Eye (tissue), 1 donor: ENCODE results near the gene DICER1.
"Not testable (repeated sequence)": the region's sequence is repeated elsewhere in the genome, so short reads cannot be mapped to it uniquely, and the experiment has no call there.

ENCODE experiments used
- DNase-seq: peaks from one replicate; pipeline ENCODE4 v3.0.0-alpha.2; 2015

DICER1 gene

GRCh38 chr14:95157327-95158189 lies at the start of gene DICER1:
Gene DICER1, minus strand, starts transcription at chr14:95157529. Its CDS starts 24,071 bp downstream, at chr14:95133458.
- peak; percentile 99 for DNase-seq

GRCh38 chr14:95206534-95206933 lies 49.2 kb upstream of the DICER1 start:
- no peak for DNase-seq

DNA sequence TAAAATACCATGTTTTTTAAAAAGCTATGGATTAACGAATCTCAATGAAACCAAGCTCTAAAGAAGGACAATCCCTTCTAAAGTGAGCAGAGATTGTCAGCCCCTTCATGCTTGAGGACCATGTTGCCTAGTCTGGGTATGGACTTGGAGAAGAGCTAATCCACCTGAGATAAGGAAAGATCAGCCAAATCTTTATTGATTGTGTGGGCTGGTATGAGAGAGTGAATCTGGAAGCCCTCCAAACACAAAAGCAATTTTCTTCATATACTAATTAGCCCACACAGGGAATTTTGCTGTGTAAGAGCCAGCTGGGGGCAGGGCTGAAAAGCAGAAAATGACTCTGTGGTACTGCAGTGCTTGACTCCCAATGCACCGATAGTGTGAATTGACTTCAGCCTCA lies 47.4 kb upstream of the DICER1 start:
- no peak for DNase-seq

DNA sequence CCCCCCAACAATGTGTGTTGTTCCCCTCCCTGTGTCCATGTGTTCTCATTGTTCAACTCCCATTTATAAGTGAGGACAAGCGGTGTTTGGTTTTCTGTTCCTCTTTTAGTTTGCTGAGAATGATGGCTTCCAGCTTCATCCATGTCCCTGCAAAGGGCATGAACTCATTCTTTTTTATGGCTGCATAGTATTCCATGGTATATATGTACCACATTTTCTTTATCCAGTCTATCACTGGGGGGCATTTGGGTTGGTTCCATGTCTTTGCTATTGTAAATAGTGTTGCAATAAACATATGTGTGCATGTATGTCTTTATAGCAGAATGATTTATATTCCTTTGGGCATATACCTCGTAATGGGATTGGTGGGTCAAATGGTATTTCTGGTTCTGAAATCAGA lies 44.4 kb upstream of the DICER1 start:
- not testable (repeated sequence) for DNase-seq

DNA sequence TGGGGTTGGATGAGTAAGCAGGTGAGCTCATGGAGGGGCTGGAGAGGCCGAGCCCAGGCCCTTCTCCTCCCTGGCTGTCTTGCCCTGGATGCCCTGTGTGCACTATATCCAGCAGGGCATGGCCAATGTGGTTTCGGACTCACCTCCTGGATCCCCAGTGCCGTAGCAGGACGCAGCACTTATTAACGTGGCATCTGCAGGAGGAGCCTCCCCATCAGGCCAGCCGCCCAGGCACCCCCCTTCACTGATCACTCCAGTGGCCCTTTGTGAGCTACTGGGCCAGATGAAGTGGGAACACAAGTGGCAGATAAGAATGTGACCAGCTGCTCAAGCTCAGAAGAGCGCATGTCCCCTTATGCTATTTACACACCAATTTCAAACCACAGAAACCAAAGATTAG lies 43.1 kb upstream of the DICER1 start:
- DNase-seq: no peak

DNA sequence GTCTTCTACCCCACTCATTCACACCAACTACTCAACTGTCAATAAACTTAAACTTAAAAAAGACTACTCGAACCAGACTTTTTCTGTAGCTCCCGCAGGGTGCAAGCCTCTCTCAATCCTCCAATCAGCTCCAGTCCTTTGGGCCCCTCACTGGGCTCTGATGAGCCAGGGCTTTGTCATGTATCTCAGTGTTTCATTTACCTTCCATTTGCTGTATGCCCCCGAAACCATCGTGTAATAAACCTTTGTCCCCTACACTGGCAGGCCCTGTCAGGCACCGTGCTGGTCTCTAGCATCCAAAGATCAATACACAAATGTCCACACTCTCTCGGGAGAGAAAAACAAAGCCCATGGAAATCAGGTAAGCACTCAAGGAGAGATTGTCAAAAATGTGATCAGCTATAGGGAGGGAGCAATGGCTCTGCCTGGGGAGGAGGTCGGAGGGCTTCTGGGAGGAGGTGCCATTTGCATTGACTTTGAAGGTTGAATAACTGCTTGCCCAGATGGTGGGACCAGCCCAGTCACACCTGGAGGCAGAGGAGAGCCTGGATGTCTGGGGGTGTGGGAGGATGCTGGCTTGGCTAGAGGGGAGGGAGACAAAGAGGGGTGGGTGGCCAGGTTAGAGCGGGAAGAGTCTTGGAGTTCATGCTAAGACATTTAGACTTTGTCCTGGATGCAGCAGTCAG lies 42.1 kb upstream of the DICER1 start:
- DNase-seq: no peak

DNA sequence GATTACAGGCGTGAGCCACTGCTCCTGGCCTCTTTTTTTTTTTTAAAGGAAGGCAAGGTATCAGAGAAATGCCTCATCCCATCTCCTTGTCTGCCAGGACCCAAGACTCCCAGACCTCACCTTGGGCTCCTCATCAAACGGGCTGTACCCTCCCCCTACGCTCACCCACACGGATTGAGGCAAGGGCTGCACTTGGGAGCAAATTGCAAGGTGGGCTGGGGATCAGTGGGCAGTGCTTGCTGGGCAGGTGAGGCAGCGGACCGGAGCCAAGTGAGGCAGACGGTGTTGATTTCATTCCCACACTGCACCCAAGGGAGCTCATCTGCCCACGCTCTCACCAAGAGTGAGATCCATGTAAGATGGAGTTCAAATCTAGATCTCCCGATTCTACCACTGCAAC lies 41.0 kb upstream of the DICER1 start:
- DNase-seq: no peak

DNA sequence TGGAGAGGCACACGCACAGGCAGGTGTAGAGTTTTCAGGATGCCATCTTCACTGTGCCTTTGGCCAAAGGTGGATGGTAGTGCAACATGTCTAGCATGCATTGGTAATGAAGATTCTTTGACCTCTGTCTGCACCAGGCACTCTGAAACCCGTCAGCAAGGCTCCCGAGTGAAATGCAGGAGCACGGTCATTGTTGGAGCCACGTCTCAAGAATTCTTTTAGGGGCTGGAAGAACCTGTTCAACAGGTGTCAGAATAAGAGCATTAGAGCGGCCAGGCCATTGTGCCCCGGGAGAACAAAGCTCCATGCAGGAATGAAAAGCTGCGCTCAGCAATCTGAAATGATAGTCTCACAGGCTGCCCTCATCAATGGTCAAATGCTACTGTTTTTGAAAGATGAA lies 40.2 kb upstream of the DICER1 start:
- DNase-seq: no peak

- DNase-seq: no peak
Measured at GRCh38 chr14:95196826-95197545, 39.7 kb upstream of the DICER1 start.

DNA sequence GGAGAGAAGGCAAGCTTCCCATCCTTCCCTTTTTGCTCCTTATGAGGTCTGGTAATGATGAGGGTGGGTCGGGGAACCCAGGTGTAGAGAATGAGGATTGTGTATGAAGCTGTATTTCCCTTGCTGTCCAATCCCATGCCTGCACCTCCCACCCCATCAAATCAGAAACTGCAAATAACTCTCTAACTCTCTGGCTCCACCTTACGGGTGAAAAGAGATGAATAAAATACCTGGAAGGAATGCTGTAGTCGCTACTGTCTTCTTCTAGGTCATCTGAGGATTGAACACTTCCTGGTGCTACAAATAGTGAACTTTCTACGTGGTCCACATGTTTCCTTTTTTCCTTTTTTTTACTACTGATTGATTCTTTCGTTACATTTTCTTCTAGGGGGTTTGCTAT lies 38.9 kb upstream of the DICER1 start:
- DNase-seq: no peak

GRCh38 chr14:95195031-95195430 lies 37.7 kb upstream of the DICER1 start:
- DNase-seq: no peak

DNA sequence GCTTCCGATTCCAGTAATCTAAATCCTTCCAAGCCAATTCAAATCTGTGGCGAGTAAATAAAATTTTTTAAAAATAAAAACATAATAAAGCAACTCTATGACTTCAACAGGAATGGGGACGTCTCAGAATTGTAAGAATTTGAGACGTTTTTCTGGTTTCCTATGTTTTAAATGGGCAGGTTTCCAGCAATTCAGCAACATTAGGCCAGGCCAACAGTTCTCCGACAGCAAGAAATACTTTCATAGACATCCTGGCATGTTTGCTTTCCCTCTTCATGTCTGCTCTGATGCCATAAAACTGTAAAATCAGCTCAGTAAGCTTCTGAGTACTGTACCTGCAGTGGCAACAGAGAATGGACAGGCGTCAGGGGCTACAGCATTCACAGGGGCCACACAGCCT lies 35.8 kb upstream of the DICER1 start:
- no peak for DNase-seq

DNA sequence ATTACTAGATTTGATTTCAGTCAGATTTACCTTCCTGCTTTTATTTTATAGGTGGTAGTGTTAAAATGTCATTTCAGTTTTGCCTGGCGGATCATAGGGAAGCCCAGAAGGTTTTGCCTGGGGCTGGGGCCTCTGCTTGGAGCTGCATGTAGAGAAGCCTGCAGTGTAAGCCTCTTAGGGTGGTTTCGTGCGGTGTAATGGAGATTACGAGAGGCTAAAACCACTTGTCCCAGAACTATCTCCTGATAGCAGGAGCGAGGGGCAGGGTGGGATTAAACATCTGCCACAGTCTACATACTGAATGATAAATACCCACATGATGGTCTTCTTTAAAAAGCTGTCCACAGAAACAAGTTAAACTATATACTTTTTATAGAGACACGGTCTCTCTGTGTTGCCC lies 35.0 kb upstream of the DICER1 start:
- no peak for DNase-seq

GRCh38 chr14:95191445-95192199 lies 34.3 kb upstream of the DICER1 start:
- no peak for DNase-seq

DNA sequence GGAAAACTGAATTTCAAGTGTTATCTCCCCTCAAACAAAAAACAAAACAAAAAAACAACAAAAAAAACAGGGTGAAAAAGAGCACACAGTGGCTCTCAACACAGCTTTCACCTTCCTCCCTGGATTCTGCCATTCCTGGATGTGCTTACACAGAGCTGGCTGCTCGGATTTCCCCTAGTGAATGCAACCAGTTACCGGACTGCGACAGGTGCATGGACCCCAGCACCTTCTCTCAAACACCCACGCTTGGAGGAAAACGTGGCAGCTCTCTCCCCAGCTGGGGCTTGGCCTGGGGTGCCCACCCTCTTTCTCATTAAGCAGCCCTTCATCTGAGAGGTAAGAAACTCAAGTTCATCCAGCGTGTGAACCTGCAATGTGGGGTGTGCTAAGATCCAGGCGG lies 33.5 kb upstream of the DICER1 start:
- no peak for DNase-seq

DNA sequence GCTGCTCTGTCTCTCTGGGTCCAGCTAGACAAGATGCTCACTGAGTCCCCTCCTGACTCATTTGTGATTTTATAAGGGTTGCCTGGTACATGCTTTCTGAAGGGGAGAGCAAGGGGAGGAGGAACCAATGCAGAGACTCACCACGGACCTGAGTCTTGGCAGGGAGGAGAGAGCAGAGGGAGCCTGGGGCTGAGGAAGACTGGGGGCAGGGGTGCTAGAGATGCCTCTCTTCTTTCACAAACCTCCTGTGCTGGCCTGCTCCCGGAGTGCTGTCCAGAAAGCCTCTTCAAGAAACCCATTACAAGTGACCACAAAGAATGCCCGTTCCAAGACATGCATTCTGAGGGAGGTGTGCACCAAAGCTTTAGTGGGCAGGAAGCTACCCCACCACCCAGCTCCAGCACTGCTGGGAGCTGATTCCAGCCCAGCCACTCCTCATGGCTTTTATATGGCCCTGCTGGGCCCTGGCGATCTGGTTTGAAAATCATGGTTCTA lies 33.1 kb upstream of the DICER1 start:
- DNase-seq: no peak

- no peak for DNase-seq
Measured at GRCh38 chr14:95189367-95190132, 32.2 kb upstream of the DICER1 start.

DNA sequence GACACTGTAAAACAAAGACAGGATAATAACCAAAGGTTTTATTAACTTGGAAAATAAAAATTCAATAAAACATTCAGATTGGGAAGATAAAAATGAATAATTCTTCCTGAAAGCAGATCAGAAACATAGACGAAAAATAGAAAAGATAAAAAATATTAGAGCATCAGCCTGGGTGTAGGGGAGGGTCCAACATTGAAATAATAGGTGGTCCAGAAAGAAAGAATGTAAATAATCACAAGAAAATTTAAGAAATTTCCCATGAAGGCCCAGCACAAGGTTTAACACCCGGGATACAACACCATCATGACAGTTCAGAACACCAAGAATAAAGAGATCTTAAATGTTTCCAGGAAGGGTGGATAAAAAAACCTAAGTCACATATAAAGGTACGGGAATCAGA lies 31.1 kb upstream of the DICER1 start:
- no peak for DNase-seq

DNA sequence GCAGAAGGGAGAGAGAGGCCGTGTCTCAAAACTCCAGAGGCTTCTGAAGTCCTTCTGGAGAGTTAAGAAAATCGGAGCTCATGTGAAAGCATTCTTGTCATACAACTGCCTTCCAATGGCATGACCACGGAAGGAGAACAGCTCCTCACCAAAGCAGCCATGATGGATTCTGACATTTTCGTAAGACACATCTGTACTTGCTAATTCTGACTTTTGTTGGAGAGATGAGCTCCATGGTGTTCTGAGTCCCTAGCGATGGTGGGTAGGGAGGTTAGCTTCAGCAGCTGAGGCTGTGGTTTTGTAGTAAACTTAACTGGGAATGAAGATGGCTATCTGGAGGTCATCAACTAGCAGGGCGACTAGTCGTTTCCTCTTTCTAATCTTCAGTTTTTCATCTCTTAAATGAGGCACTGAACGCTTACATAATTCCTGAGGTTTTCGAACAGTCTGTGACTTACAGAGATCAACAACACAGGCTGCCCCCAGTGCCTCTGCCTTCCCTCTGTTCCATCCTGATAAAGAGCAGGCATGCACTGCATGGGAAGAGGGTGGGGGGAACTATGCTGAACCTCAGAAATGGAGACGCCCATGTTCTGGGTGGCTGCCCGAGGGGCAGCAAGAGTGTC lies 28.6 kb upstream of the DICER1 start:
- no peak for DNase-seq

GRCh38 chr14:95185033-95185766 lies 27.9 kb upstream of the DICER1 start:
- DNase-seq: no peak

GRCh38 chr14:95184413-95184790 lies 27.1 kb upstream of the DICER1 start:
- no peak for DNase-seq
